Activated CD4-positive, alpha-beta memory T cell treated with anti-CD3 and anti-CD28 coated beads for 36 hours (primary cell): ENCODE data around the gene HTRA2. TPM values are rescaled to one million over a fixed set of nuclear protein-coding genes. Genes with fewer than 3 reads are reported as not detected.

Experiments used
- CTCF ChIA-PET: fragments of 350-600 bp; sonication (Branson Sonifier 250); formaldehyde crosslinking; loops from one replicate; lab custom pipeline; 2021; ENCODE audit warnings: antibody characterized with exemption, inconsistent platforms; lab: Charles Lee
- POLR2A ChIA-PET: fragments of 350-600 bp; sonication (Branson Sonifier 250); formaldehyde crosslinking; loops from one replicate; lab custom pipeline; 2021; ENCODE audit warnings: antibody characterized with exemption; lab: Charles Lee
- DNase-seq: peaks from one replicate; pipeline ENCODE4 v3.0.0-alpha.2; 2020
- H3K27ac Mint-ChIP-seq: one replicate; pipeline ENCODE4 v1.8.0; 2021; ENCODE audit warnings: mixed read lengths
- H3K27me3 Mint-ChIP-seq: one replicate; pipeline ENCODE4 v1.8.0; 2021; ENCODE audit warnings: mixed read lengths
- H3K36me3 Mint-ChIP-seq: one replicate; pipeline ENCODE4 v1.8.0; 2021; ENCODE audit warnings: mixed read lengths
- H3K4me1 Mint-ChIP-seq: one replicate; pipeline ENCODE4 v1.8.0; 2021; ENCODE audit warnings: low read depth, mixed read lengths
- H3K4me3 Mint-ChIP-seq: one replicate; pipeline ENCODE4 v1.8.0; 2021; ENCODE audit warnings: mild to moderate bottlenecking, mixed read lengths
- H3K9me3 Mint-ChIP-seq: one replicate; pipeline ENCODE4 v1.8.0; 2021; ENCODE audit warnings: mixed read lengths
- intact Hi-C: fragments of 100-400 bp; cut with micrococcal nuclease; formaldehyde crosslinking; loops from one replicate; pipeline ENCODE4 v1.15.1; 2023
- total RNA-seq, 2 experiments: library from RNA; stranded (reverse); gene quantifications; one replicate each; pipeline ENCODE4 v1.2.3, GENCODE V29; 2021

The HTRA2 gene
- total RNA-seq, 2 experiments from 2014 or later = 70.6 to 72.3 TPM

- ChIA-PET POLR2A (interaction anchor here (1.0 to 2.1 kb wide), 4 partner anchors 9 to 27 kb away, joined by 3 to 11 read pairs (median 4); partner anchors contain the start of genes AUP1 and HTRA2), CTCF (interaction anchor here (1.6 kb wide), 1 partner anchor 20 kb away, joined by 8 read pairs; the partner anchor contains the start of genes AUP1 and HTRA2)
- Mint-ChIP-seq H3K27me3 (peaks cover 28% of the 10 kb centered on the region), H3K27ac (no peak overlapping the region), H3K4me1 (peaks cover 34% of the 10 kb centered on the region), H3K4me3 (no peak overlapping the region), H3K9me3 (no peaks in the 10 kb centered on the region), H3K36me3 (peaks cover 15% of the 10 kb centered on the region)
- DNase-seq = no peak
- intact Hi-C loops = no loop called here
Measured at GRCh38 chr2:74510272-74510671, 19.5 kb upstream of the HTRA2 start.

GRCh38 chr2:74511104-74511989 is 18.4 kb upstream of the HTRA2 start:
- peaks cover 9% of the 10 kb centered on the region for H3K36me3 Mint-ChIP-seq
- no peak overlapping the region for H3K27ac Mint-ChIP-seq
- peaks cover 36% of the 10 kb centered on the region for H3K27me3 Mint-ChIP-seq
- H3K9me3 Mint-ChIP-seq = no peaks in the 10 kb centered on the region
- H3K4me3 Mint-ChIP-seq = no peak overlapping the region
- peaks cover 39% of the 10 kb centered on the region for H3K4me1 Mint-ChIP-seq
- ChIA-PET POLR2A (interaction anchor here (1.3 to 1.5 kb wide), 2 partner anchors 10 to 16 kb away, joined by 3 to 4 read pairs; no protein-coding TSS in a partner anchor), CTCF (no interaction called here)
- intact Hi-C loops = no loop called here
- no peak for DNase-seq

GRCh38 chr2:74512744-74513604 is 16.8 kb upstream of the HTRA2 start:
- no peak overlapping the region for H3K27ac Mint-ChIP-seq
- ChIA-PET POLR2A (interaction anchor here (0.8 kb wide), 1 partner anchor 15 kb away, joined by 4 read pairs; no protein-coding TSS in a partner anchor), CTCF (no interaction called here)
- H3K9me3 Mint-ChIP-seq = no peaks in the 10 kb centered on the region
- DNase-seq = no peak
- peaks cover 39% of the 10 kb centered on the region for H3K4me1 Mint-ChIP-seq
- intact Hi-C loops = no loop called here
- H3K27me3 Mint-ChIP-seq = peaks cover 46% of the 10 kb centered on the region
- peaks cover 2% of the 10 kb centered on the region for H3K36me3 Mint-ChIP-seq
- no peak overlapping the region for H3K4me3 Mint-ChIP-seq

GRCh38 chr2:74513605-74514367 is 15.9 kb upstream of the HTRA2 start:
- H3K27me3 Mint-ChIP-seq = peaks cover 53% of the 10 kb centered on the region
- H3K36me3 Mint-ChIP-seq = peaks cover 2% of the 10 kb centered on the region
- H3K9me3 Mint-ChIP-seq = no peaks in the 10 kb centered on the region
- no peak overlapping the region for H3K27ac Mint-ChIP-seq
- peaks cover 31% of the 10 kb centered on the region for H3K4me1 Mint-ChIP-seq
- CTCF ChIA-PET = interaction anchor here (1.4 to 1.5 kb wide), 2 partner anchors 18 to 31 kb away, joined by 4 to 5 read pairs; partner anchors contain the start of genes CCDC142 and TTC31
- intact Hi-C loops = no loop called here
- H3K4me3 Mint-ChIP-seq = peak overlapping the region; percentile 52
- POLR2A ChIA-PET = no interaction called here
- peak; percentile 56 for DNase-seq

GRCh38 chr2:74514368-74515270 is 15.1 kb upstream of the HTRA2 start, which contains the start of gene TLX2:
Gene TLX2 (plus strand): TSS chr2:74514450. CDS start chr2:74514807, 357 bp downstream.
- H3K4me3 Mint-ChIP-seq = peak within 1 kb of the TSS; percentile 62
- peaks cover 60% of the 10 kb centered on the region for H3K27me3 Mint-ChIP-seq
- H3K9me3 Mint-ChIP-seq = no peaks in the 10 kb centered on the region
- ChIA-PET POLR2A (interaction anchor here (0.8 kb wide), 1 partner anchor 21 kb away, joined by 3 read pairs; no protein-coding TSS in a partner anchor), CTCF (interaction anchor here (1.4 to 1.5 kb wide), 2 partner anchors 17 to 32 kb away, joined by 4 to 5 read pairs; partner anchors contain the start of genes CCDC142 and TTC31)
- DNase-seq = no peak
- no peak within 1 kb of the TSS for H3K27ac Mint-ChIP-seq
- peaks cover 31% of the 10 kb centered on the region for H3K4me1 Mint-ChIP-seq
- intact Hi-C loops = loop anchor here (1.0 kb wide), 1 partner anchor 7 kb away; the partner anchor contains the start of gene PCGF1
- peaks cover 2% of the 10 kb centered on the region for H3K36me3 Mint-ChIP-seq

- ChIA-PET CTCF (interaction anchor here (1.4 to 1.5 kb wide), 2 partner anchors 17 to 32 kb away, joined by 4 to 5 read pairs; partner anchors contain the start of genes CCDC142 and TTC31), POLR2A (interaction anchor here (0.8 kb wide), 1 partner anchor 22 kb away, joined by 3 read pairs; no protein-coding TSS in a partner anchor)
- DNase-seq = no peak
- H3K27ac Mint-ChIP-seq = no peak overlapping the region
- intact Hi-C loops = loop anchor here (1.0 kb wide), 1 partner anchor 8 kb away; the partner anchor contains the start of gene PCGF1
- no peaks in the 10 kb centered on the region for H3K9me3 Mint-ChIP-seq
- H3K36me3 Mint-ChIP-seq = peaks cover 2% of the 10 kb centered on the region
- H3K4me1 Mint-ChIP-seq = peaks cover 29% of the 10 kb centered on the region
- peak overlapping the region; percentile 62 for H3K4me3 Mint-ChIP-seq
- H3K27me3 Mint-ChIP-seq = peaks cover 68% of the 10 kb centered on the region
Measured at GRCh38 chr2:74515271-74515980, 14.3 kb upstream of the HTRA2 start.

- H3K9me3 Mint-ChIP-seq = no peaks in the 10 kb centered on the region
- no peak overlapping the region for H3K27ac Mint-ChIP-seq
- peaks cover 25% of the 10 kb centered on the region for H3K4me1 Mint-ChIP-seq
- H3K27me3 Mint-ChIP-seq = peaks cover 69% of the 10 kb centered on the region
- DNase-seq = peak; percentile 86
- peaks cover 2% of the 10 kb centered on the region for H3K36me3 Mint-ChIP-seq
- H3K4me3 Mint-ChIP-seq = peak overlapping the region; percentile 57
- intact Hi-C loops = loop anchor here (1.0 kb wide), 2 partner anchors 9 to 18 kb away; partner anchors contain the start of gene PCGF1
- ChIA-PET POLR2A (interaction anchor here (0.8 to 1.1 kb wide), 2 partner anchors 12 to 13 kb away, joined by 4 to 6 read pairs; partner anchors contain the start of genes AUP1 and HTRA2), CTCF (no interaction called here)
Measured at GRCh38 chr2:74515981-74516633, 13.6 kb upstream of the HTRA2 start.

GRCh38 chr2:74516650-74517049 is 13.1 kb upstream of the HTRA2 start:
- ChIA-PET CTCF (no interaction called here), POLR2A (interaction anchor here (0.8 to 1.1 kb wide), 2 partner anchors 13 kb away, joined by 4 to 6 read pairs; partner anchors contain the start of genes AUP1 and HTRA2)
- Mint-ChIP-seq H3K27ac (no peak overlapping the region), H3K36me3 (peaks cover 2% of the 10 kb centered on the region), H3K4me1 (peaks cover 23% of the 10 kb centered on the region), H3K27me3 (peaks cover 67% of the 10 kb centered on the region), H3K9me3 (no peaks in the 10 kb centered on the region), H3K4me3 (peak overlapping the region; percentile 57)
- intact Hi-C loops = loop anchor here (1.0 kb wide), 1 partner anchor 18 kb away; no protein-coding TSS in a partner anchor
- DNase-seq = no peak

- Mint-ChIP-seq H3K36me3 (peaks cover 15% of the 10 kb centered on the region), H3K4me1 (peaks cover 5% of the 10 kb centered on the region), H3K27ac (no peak overlapping the region), H3K4me3 (no peak overlapping the region), H3K9me3 (no peaks in the 10 kb centered on the region), H3K27me3 (peaks cover 27% of the 10 kb centered on the region)
- ChIA-PET CTCF (interaction anchor here (1.0 kb wide), 1 partner anchor 39 kb away, joined by 3 read pairs; the partner anchor contains the start of genes CCDC142 and TTC31), POLR2A (no interaction called here)
- no peak for DNase-seq
- intact Hi-C loops = no loop called here
Measured at GRCh38 chr2:74522516-74522915, 7.2 kb upstream of the HTRA2 start.
